HG02885 (cell line): ENCODE measurements around the gene GPATCH1.
"Not testable (repeated sequence)": the region's sequence is repeated elsewhere in the genome, so short reads cannot be mapped to it uniquely, and the experiment has no call there.

Source experiments
- ATAC-seq: cut with Tn5 transposase; IDR thresholded peaks from one replicate; pipeline ENCODE4 v1.9.1; 2021; ENCODE audit warnings: mild to moderate bottlenecking; ENCODE audit not compliant: unreplicated experiment, poor library complexity

Gene GPATCH1, protein sequence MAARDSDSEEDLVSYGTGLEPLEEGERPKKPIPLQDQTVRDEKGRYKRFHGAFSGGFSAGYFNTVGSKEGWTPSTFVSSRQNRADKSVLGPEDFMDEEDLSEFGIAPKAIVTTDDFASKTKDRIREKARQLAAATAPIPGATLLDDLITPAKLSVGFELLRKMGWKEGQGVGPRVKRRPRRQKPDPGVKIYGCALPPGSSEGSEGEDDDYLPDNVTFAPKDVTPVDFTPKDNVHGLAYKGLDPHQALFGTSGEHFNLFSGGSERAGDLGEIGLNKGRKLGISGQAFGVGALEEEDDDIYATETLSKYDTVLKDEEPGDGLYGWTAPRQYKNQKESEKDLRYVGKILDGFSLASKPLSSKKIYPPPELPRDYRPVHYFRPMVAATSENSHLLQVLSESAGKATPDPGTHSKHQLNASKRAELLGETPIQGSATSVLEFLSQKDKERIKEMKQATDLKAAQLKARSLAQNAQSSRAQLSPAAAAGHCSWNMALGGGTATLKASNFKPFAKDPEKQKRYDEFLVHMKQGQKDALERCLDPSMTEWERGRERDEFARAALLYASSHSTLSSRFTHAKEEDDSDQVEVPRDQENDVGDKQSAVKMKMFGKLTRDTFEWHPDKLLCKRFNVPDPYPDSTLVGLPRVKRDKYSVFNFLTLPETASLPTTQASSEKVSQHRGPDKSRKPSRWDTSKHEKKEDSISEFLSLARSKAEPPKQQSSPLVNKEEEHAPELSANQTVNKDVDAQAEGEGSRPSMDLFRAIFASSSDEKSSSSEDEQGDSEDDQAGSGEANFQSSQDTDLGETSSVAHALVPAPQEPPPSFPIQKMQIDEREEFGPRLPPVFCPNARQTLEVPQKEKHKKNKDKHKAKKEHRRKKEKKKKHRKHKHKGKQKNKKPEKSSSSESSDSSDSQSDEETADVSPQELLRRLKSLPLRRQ

DNA sequence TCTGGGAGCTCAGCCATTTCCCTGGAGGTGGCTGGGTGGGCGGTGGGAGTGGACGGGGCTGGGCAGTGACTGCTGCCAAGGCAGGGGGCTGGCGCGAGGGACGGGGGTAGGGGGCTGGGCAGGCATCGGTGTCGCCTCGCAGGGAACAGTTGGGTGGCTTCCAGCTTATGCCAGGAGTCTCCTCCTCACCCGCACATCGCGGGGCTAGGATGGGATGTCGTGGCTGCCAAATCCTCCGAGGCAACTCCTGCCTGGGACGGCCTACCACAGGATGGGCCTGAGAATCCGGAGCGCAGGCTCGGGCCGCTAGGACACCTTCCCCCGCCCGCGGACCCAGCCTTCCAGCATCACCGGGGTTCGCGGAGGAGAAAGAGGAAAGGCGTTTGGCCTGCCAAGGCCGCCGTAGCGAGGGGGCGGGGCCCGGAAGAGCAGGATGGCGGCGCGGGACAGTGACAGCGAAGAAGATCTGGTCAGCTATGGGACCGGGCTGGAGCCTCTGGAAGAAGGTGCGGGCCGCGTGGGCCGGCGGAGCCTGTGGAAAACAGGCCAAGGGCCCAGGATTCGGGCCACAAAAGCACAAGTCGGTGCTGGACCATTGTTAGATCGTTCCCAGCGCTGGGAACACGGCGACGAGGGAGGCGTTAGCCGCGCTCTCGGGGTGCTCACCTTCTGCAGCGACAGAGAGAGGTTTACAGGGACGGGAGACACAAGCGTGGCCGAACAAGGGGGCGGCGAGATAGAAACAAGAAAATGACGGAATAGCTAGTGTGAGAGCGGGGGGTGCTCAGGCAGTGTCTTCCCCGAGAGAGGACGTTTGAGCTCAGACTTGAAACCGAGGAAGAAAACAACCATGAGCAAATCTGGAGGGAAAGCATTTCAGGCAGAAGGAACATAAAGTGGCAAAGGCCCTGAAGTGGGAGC, at the start of gene GPATCH1:
Gene GPATCH1, plus strand, starts transcription at position 421 of the 921 bp plus-strand sequence. Its CDS starts 13 bp downstream, at position 434.
- peak; percentile 92 for ATAC-seq

- ATAC-seq = no peak
Observed at GRCh38 chr19:33032218-33032781, 48.7 kb upstream of the GPATCH1 start.

- ATAC-seq = no peak
Observed at GRCh38 chr19:33035461-33035860, 45.5 kb upstream of the GPATCH1 start.

GRCh38 chr19:33036370-33037167, 44.4 kb upstream of the GPATCH1 start:
- not testable (repeated sequence) for ATAC-seq

DNA sequence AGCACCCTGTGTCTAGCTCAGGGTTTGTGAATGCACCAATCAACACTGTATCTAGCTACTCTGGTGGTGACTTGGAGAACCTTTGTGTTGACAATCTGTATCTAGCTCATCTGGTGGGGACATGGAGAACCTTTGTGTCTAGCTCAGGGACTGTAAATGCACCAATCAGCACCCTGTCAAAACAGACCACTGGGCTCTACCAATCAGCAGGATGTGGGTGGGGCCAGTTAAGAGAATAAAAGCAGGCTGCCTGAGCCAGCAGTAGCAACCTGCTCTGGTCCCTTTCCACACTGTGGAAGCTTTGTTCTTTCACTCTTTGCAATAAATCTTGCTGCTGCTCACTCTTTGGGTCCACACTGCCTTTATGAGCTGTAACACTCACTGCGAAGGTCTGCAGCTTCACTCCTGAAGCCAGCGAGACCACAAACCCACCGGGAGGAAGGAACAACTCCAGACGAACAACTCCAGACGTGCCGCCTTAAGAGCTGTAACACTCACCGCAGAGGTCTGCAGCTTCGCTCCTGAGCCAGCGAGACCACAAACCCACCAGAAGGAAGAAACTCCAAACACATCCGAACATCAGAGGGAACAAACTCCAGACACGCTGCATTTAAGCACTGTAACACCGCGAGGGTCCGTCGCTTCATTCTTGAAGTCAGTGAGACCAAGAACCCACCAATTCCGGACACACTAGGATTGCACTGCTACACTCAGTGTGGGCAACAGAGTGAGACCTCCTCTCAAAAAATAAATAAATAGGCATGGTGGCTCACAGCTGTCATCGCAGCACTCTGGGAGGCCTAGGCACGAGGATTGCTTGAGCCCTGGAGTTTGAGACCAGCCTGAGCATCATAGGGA, 43.6 kb upstream of the GPATCH1 start:
- not testable (repeated sequence) for ATAC-seq

- ATAC-seq = no peak
Observed at GRCh38 chr19:33039108-33039599, 41.8 kb upstream of the GPATCH1 start.

DNA sequence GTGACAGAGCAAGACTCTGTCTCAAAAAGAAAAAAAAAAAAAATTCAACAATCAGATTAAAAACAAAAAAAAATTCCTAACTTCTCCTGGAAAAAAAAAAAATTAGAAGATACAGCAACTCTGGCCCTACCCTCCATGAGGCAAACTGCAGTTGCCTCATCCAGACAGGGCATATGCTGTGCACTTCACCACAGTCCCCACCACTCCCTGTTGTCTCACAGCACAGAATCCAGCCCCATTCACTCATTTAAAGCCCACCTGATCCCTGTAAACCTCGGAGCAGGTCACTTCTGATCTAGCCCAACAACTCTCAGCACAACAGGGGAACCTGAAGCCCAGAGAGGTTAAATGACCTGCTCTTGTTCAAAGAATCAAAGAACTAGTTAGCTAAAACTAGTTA, 41.2 kb upstream of the GPATCH1 start:
- ATAC-seq = no peak

DNA sequence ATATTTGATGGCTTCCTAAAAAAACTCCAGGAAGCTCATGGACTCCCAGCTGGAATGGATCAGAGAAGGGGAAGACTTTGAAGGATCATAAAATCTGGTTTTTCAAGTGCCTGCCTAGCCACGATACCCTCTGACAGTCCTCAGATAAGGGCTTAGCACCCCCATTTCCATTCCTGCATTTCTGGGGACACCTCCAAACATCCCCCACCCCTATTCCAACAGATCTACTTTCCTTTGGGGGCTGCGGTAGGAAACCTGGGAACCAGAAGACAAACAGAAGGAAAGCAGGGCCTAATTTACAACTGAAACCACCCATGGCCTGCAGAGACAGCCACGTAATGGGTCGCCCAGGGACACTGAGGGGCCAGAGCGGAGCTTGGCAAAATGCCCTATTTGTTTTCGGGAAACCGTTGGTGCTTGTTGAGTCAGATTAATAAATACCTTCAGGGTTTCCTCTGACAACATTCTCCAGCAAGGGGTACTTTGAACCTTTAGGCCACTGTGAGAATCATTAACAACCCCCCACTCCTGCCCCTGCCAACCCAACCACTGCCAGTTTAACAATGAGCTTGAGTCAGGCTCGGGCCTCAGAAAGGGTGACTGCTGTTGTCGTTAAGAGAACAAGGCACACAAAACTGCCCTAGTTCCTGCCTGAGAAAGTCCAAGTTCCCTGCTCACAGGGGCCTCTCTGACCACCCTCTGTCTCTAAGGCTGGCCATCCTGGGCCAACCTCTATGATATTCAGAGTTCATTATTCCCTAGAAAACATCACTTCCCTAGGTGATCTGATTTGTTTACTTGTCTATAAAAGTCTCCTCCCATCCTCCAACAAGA, 39.8 kb upstream of the GPATCH1 start:
- ATAC-seq = no peak

DNA sequence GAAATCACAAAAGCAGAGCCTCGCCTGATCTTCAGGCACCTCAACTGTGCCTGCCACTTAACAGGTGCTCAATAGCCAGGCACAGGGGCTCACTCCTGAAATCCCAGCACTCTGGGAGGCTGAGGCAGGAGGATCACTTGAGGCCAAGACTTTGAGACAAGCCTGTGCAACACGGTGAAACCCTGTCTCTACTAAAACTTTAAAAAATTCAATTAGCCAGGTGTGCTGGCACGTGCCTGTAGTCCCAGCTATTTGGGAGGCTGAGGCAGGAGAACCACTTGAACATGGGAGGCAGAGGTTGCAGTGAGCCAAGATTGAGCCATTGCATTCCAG, 39.2 kb upstream of the GPATCH1 start:
- not testable (repeated sequence) for ATAC-seq

DNA sequence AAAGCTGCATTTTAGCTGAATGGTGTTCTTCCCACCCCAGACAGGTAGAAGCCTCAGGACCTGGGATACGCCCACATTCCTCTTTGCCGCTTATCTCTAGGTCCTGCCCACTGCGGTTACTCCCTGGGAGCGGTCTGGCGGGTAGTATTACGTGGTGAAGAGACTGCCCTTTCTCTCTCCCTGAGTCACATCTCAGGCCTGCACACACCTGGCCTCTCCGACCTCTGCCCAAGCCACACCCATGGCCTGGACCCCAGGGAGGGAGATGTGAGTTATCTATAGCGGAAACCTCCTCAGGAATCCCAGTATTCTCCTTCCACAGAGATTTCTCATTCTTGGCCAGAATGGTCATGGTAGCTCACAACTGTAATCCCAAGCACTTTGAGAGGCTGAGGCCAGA, 33.6 kb upstream of the GPATCH1 start:
- no peak for ATAC-seq

GRCh38 chr19:33048806-33049676, 31.9 kb upstream of the GPATCH1 start:
- ATAC-seq = no peak

GRCh38 chr19:33050110-33050509, 30.9 kb upstream of the GPATCH1 start:
- ATAC-seq = no peak

DNA sequence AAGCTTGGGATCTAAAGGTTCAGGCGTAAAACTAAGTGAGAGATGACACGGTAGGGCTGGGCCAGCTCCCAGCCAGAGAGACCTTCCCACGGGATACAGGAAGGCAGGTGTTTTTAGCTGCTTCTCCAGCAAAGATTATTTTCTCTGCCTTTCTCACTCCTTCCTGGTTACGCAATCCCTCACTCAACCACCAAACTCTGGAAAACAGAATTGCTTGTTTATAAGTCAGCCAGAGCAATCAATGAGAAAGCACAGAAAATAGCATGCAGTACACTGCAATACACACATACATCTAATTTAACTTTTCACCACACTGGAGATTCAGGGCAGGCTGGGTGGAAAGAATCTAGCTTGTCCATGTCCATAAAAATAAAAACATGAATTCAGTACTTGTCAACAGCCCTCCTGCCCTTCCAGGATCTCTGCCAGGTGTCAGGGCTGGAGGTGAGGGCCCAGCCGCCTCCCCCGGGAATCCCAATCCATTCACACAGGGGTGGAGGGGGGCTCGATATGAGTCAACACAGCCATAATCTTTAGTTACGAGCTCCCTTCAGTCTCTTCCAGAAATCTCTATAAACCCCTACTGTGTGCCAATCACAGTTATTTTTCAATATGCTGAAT, 28.5 kb upstream of the GPATCH1 start:
- ATAC-seq = no peak

DNA sequence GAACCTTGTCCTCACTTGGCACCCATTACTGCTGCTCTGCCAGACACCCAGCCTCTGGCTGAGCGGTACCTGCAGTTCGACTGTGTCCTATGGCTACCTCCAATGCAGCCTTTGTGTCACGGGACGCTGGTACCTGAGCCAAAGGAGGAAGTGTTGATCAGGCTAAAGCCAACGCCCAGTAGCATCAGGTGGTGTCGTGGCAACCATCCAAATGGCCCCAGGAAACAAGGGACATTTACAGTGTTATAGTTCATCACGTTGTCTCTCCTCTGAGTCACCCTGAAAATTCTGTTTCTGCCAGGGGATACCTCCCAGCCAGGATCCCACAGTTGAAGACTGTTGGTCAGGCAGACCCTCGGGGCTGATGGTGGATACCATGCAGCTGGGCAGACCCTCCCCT, 26.4 kb upstream of the GPATCH1 start:
- no peak for ATAC-seq

- no peak for ATAC-seq
Observed at GRCh38 chr19:33055718-33056117, 25.3 kb upstream of the GPATCH1 start.

DNA sequence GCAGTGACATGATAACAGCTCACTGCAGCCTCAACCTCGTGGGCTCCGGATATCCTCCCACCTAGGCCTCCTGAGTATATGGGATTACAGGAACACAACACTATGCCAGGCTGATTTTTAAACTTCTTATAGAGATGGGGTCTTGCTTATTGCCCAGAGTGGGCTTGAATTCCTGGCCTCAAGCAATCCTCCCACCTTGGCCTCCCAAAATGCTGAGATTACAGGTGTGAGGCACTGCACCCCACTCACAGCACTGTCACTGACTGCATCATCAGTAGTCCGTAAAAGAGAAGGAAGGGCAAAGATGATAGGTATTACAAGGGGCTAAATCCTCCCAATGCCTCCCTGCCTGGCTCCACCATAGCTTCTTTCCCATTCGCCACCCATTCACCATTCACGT, 20.4 kb upstream of the GPATCH1 start:
- ATAC-seq = no peak
